ENCODE results near the gene SPATA6.
"Not testable (repeated sequence)": the region's sequence is repeated elsewhere in the genome, so short reads cannot be mapped to it uniquely, and the experiment has no call there.

SPATA6 gene

GRCh38 chr1:48344373-48344772 is 127.6 kb downstream of the SPATA6 start:
- Histone ChIP-seq H3K9me3 (ENCODE audit: control insufficient read depth, insufficient read depth, low read depth, low read length) (peaks cover 11% of the 10 kb centered on the region; the same call in 1 of the 2 replicates), H3K4me1 (ENCODE audit: control insufficient read depth, insufficient read depth, low read length) (no peaks in the 10 kb centered on the region), H3K27me3 (ENCODE audit: control insufficient read depth, insufficient read depth, low read length) (no peaks in the 10 kb centered on the region), H3K36me3 (ENCODE audit: control insufficient read depth, insufficient read depth, low read length) (no peaks in the 10 kb centered on the region), H3K4me3 (ENCODE audit: low read depth, low read length) (no peak overlapping the region), H3K9ac (ENCODE audit: low read length) (no peak overlapping the region), H3K27ac (ENCODE audit: low read depth, low read length) (no peak overlapping the region)

- Histone ChIP-seq H3K36me3 (ENCODE audit: control insufficient read depth, insufficient read depth, low read length) (no peaks in the 10 kb centered on the region; the same call in 1 of the 2 replicates), H3K9me3 (ENCODE audit: control insufficient read depth, insufficient read depth, low read depth, low read length) (peaks cover 14% of the 10 kb centered on the region; the same call in 1 of the 2 replicates), H3K9ac (ENCODE audit: low read length) (no peak overlapping the region), H3K4me1 (ENCODE audit: control insufficient read depth, insufficient read depth, low read length) (no peaks in the 10 kb centered on the region), H3K4me3 (ENCODE audit: low read depth, low read length) (no peak overlapping the region), H3K27me3 (ENCODE audit: control insufficient read depth, insufficient read depth, low read length) (no peaks in the 10 kb centered on the region), H3K27ac (ENCODE audit: low read depth, low read length) (no peak overlapping the region)
Observed at GRCh38 chr1:48341221-48341620, 130.8 kb downstream of the SPATA6 start.

GRCh38 chr1:48338257-48338656 is 133.7 kb downstream of the SPATA6 start:
- H3K4me3 ChIP-seq (ENCODE audit: low read depth, low read length), result no peak overlapping the region
- H3K27me3 ChIP-seq (ENCODE audit: control insufficient read depth, insufficient read depth, low read length), result no peaks in the 10 kb centered on the region
- H3K36me3 ChIP-seq (ENCODE audit: control insufficient read depth, insufficient read depth, low read length), result no peaks in the 10 kb centered on the region; the same call in 1 of the 2 replicates
- no peak overlapping the region for H3K27ac ChIP-seq (ENCODE audit: low read depth, low read length)
- no peak overlapping the region for H3K9ac ChIP-seq (ENCODE audit: low read length)
- H3K9me3 ChIP-seq (ENCODE audit: control insufficient read depth, insufficient read depth, low read depth, low read length), result 0 out of 2 replicates have a peak, but pooled peaks cover 3% of the 10 kb centered on the region
- no peaks in the 10 kb centered on the region for H3K4me1 ChIP-seq (ENCODE audit: control insufficient read depth, insufficient read depth, low read length)

GRCh38 chr1:48333316-48333715 is 138.7 kb downstream of the SPATA6 start:
- Histone ChIP-seq H3K4me1 (ENCODE audit: control insufficient read depth, insufficient read depth, low read length) (no peaks in the 10 kb centered on the region), H3K4me3 (ENCODE audit: low read depth, low read length) (no peak overlapping the region), H3K36me3 (ENCODE audit: control insufficient read depth, insufficient read depth, low read length) (no peaks in the 10 kb centered on the region; the same call in 1 of the 2 replicates), H3K27me3 (ENCODE audit: control insufficient read depth, insufficient read depth, low read length) (no peaks in the 10 kb centered on the region), H3K9ac (ENCODE audit: low read length) (no peak overlapping the region), H3K9me3 (ENCODE audit: control insufficient read depth, insufficient read depth, low read depth, low read length) (peaks cover 15% of the 10 kb centered on the region), H3K27ac (ENCODE audit: low read depth, low read length) (no peak overlapping the region)

- no peaks in the 10 kb centered on the region; the same call in 1 of the 2 replicates for H3K36me3 ChIP-seq (ENCODE audit: control insufficient read depth, insufficient read depth, low read length)
- no peak overlapping the region for H3K4me3 ChIP-seq (ENCODE audit: low read depth, low read length)
- peaks cover 15% of the 10 kb centered on the region for H3K9me3 ChIP-seq (ENCODE audit: control insufficient read depth, insufficient read depth, low read depth, low read length)
- no peak overlapping the region for H3K9ac ChIP-seq (ENCODE audit: low read length)
- no peaks in the 10 kb centered on the region for H3K4me1 ChIP-seq (ENCODE audit: control insufficient read depth, insufficient read depth, low read length)
- H3K27me3 ChIP-seq (ENCODE audit: control insufficient read depth, insufficient read depth, low read length), result no peaks in the 10 kb centered on the region
- no peak overlapping the region for H3K27ac ChIP-seq (ENCODE audit: low read depth, low read length)
Observed at GRCh38 chr1:48332115-48332514, 139.9 kb downstream of the SPATA6 start.

- Histone ChIP-seq H3K4me3 (ENCODE audit: low read depth, low read length) (no peak overlapping the region), H3K4me1 (ENCODE audit: control insufficient read depth, insufficient read depth, low read length) (no peaks in the 10 kb centered on the region), H3K27ac (ENCODE audit: low read depth, low read length) (no peak overlapping the region), H3K9me3 (ENCODE audit: control insufficient read depth, insufficient read depth, low read depth, low read length) (peaks cover 21% of the 10 kb centered on the region), H3K36me3 (ENCODE audit: control insufficient read depth, insufficient read depth, low read length) (peaks cover 5% of the 10 kb centered on the region; the same call in 1 of the 2 replicates), H3K9ac (ENCODE audit: low read length) (no peak overlapping the region), H3K27me3 (ENCODE audit: control insufficient read depth, insufficient read depth, low read length) (no peaks in the 10 kb centered on the region)
Observed at GRCh38 chr1:48329905-48330304, 142.1 kb downstream of the SPATA6 start.

GRCh38 chr1:48329486-48329885 is 142.5 kb downstream of the SPATA6 start:
- Histone ChIP-seq H3K4me3 (ENCODE audit: low read depth, low read length) (no peak overlapping the region), H3K27me3 (ENCODE audit: control insufficient read depth, insufficient read depth, low read length) (no peaks in the 10 kb centered on the region), H3K36me3 (ENCODE audit: control insufficient read depth, insufficient read depth, low read length) (peaks cover 5% of the 10 kb centered on the region; the same call in 1 of the 2 replicates), H3K27ac (ENCODE audit: low read depth, low read length) (no peak overlapping the region), H3K9me3 (ENCODE audit: control insufficient read depth, insufficient read depth, low read depth, low read length) (peaks cover 21% of the 10 kb centered on the region), H3K4me1 (ENCODE audit: control insufficient read depth, insufficient read depth, low read length) (no peaks in the 10 kb centered on the region), H3K9ac (ENCODE audit: low read length) (no peak overlapping the region)

- not testable (repeated sequence) for H3K4me1 ChIP-seq (ENCODE audit: control insufficient read depth, insufficient read depth, low read length); H3K27me3 ChIP-seq (ENCODE audit: control insufficient read depth, insufficient read depth, low read length); H3K9me3 ChIP-seq (ENCODE audit: control insufficient read depth, insufficient read depth, low read depth, low read length); H3K27ac ChIP-seq (ENCODE audit: low read depth, low read length); H3K36me3 ChIP-seq (ENCODE audit: control insufficient read depth, insufficient read depth, low read length); H3K4me3 ChIP-seq (ENCODE audit: low read depth, low read length); H3K9ac ChIP-seq (ENCODE audit: low read length)
Observed at GRCh38 chr1:48311829-48312228, 160.2 kb downstream of the SPATA6 start.

GRCh38 chr1:48309564-48310082 is 162.4 kb downstream of the SPATA6 start:
- H3K4me3 ChIP-seq (ENCODE audit: low read depth, low read length), result no peak overlapping the region
- peaks cover 6% of the 10 kb centered on the region for H3K9me3 ChIP-seq (ENCODE audit: control insufficient read depth, insufficient read depth, low read depth, low read length)
- no peaks in the 10 kb centered on the region for H3K4me1 ChIP-seq (ENCODE audit: control insufficient read depth, insufficient read depth, low read length)
- no peak overlapping the region for H3K9ac ChIP-seq (ENCODE audit: low read length)
- H3K27ac ChIP-seq (ENCODE audit: low read depth, low read length), result no peak overlapping the region
- no peaks in the 10 kb centered on the region for H3K27me3 ChIP-seq (ENCODE audit: control insufficient read depth, insufficient read depth, low read length)
- H3K36me3 ChIP-seq (ENCODE audit: control insufficient read depth, insufficient read depth, low read length), result no peaks in the 10 kb centered on the region

GRCh38 chr1:48302652-48303051 is 169.4 kb downstream of the SPATA6 start:
- H3K4me3 ChIP-seq (ENCODE audit: low read depth, low read length), result no peak overlapping the region
- H3K9me3 ChIP-seq (ENCODE audit: control insufficient read depth, insufficient read depth, low read depth, low read length), result no peaks in the 10 kb centered on the region

GRCh38 chr1:48294656-48295055 is 177.3 kb downstream of the SPATA6 start:
- no peak overlapping the region for H3K4me3 ChIP-seq (ENCODE audit: low read depth, low read length)
- no peak overlapping the region for H3K27ac ChIP-seq (ENCODE audit: low read depth, low read length)
- H3K9ac ChIP-seq (ENCODE audit: low read length), result no peak overlapping the region
- no peaks in the 10 kb centered on the region for H3K9me3 ChIP-seq (ENCODE audit: control insufficient read depth, insufficient read depth, low read depth, low read length)
- H3K4me1 ChIP-seq (ENCODE audit: control insufficient read depth, insufficient read depth, low read length), result peaks cover 6% of the 10 kb centered on the region
- no peaks in the 10 kb centered on the region for H3K36me3 ChIP-seq (ENCODE audit: control insufficient read depth, insufficient read depth, low read length)
- H3K27me3 ChIP-seq (ENCODE audit: control insufficient read depth, insufficient read depth, low read length), result no peaks in the 10 kb centered on the region

More at GRCh38 chr1:48302652-48303051, 169.4 kb downstream of the SPATA6 start:
- no peaks in the 10 kb centered on the region for H3K4me1 ChIP-seq (ENCODE audit: control insufficient read depth, insufficient read depth, low read length)
- no peaks in the 10 kb centered on the region; the same call in 1 of the 2 replicates for H3K36me3 ChIP-seq (ENCODE audit: control insufficient read depth, insufficient read depth, low read length)
- no peaks in the 10 kb centered on the region for H3K27me3 ChIP-seq (ENCODE audit: control insufficient read depth, insufficient read depth, low read length)
- no peak overlapping the region for H3K27ac ChIP-seq (ENCODE audit: low read depth, low read length)
- H3K9ac ChIP-seq (ENCODE audit: low read length), result no peak overlapping the region
